ENCODE measurements around the gene ERCC3.
"Not testable (repeated sequence)": the region's sequence is repeated elsewhere in the genome, so short reads cannot be mapped to it uniquely, and the experiment has no call there.

DNA sequence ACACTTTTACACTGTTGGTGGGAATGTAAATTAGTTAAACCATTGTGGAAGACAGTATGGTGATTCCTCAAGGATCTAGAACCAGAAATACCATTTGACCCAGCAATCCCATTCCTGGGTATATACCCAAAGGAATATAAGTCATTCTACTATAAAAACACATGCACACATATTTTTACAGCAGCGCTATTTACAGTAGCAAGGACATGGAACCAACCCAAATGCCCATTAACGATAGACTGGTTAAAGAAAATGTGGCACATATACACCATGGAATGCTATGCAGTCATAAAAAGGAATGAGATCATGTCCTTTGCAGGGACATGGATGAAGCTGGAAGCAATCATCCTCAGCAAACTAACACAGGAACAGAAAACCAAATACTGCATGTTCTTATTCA is 79.7 kb downstream of the ERCC3 start:
- not testable (repeated sequence) for TF ChIP-seq EZH2, EZH2phosphoT487 (IDR thresholded peaks at IDR 0.05)
- TF ChIP-seq, protein P1, sequence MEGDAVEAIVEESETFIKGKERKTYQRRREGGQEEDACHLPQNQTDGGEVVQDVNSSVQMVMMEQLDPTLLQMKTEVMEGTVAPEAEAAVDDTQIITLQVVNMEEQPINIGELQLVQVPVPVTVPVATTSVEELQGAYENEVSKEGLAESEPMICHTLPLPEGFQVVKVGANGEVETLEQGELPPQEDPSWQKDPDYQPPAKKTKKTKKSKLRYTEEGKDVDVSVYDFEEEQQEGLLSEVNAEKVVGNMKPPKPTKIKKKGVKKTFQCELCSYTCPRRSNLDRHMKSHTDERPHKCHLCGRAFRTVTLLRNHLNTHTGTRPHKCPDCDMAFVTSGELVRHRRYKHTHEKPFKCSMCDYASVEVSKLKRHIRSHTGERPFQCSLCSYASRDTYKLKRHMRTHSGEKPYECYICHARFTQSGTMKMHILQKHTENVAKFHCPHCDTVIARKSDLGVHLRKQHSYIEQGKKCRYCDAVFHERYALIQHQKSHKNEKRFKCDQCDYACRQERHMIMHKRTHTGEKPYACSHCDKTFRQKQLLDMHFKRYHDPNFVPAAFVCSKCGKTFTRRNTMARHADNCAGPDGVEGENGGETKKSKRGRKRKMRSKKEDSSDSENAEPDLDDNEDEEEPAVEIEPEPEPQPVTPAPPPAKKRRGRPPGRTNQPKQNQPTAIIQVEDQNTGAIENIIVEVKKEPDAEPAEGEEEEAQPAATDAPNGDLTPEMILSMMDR (IDR thresholded peaks at IDR 0.05), result not testable (repeated sequence)
